GM19193 (cell line): Measurements from ENCODE around the gene EXOC3L1.

Source experiments
- POLR2A ChIP-seq: IDR thresholded peaks from 4 replicates; pipeline ENCODE4 v1.6.1; 2011; ENCODE audit not compliant: insufficient read depth, insufficient read length; ENCODE audit errors: extremely low read depth

Gene EXOC3L1

GRCh38 chr16:67169011-67169451 is 20.9 kb downstream of the EXOC3L1 start:
- no peak for TF ChIP-seq POLR2A

DNA sequence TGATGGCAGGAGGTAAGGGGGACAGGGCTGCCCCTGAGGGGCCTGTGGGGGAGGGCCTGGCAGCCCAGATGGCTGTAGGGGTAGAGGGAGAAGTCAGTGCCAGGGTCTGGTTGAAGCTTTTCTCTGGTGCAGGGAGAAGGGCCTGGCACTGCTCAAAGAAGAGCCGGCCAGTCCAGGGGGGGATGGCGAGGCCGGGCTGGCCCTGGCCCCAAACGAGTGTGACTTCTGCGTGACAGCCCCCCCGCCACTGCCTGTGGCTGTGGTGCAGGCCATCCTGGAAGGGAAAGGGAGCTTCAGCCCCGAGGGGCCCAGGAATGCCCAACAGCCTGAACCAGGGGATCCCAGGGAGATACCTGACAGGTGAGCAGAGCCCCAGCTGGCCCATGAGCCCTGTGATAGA is 22.3 kb downstream of the EXOC3L1 start:
- no peak for TF ChIP-seq POLR2A

DNA sequence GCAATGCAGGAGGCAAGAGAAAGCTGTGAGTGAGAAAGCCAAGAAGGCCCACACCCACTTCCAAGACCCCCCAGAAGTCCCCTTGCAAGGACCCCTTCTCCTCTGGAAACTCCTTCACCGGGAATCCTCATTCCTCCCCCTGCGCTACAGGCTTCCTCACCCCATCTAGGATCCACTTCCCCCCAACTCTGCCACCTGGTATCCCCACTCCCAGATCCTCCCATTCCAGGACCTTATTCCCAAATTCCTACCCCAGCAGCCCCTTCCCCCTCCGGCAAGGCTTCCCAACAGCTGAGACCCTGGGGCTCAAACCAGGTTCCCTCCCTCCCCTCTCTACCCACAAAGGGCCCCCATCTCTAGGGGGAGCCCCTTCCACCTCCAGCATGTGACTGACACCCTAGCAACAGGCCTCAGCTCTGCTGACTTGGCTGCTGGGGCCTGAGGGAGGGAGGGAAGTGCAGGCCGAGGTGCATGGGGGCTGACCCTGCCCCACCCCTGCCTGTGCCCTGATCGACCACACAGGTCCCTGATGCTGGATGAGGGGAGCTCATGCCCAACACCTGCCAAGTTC is 23.3 kb downstream of the EXOC3L1 start:
- TF ChIP-seq POLR2A = no peak

GRCh38 chr16:67166110-67166547 is 23.8 kb downstream of the EXOC3L1 start:
- TF ChIP-seq POLR2A = no peak

GRCh38 chr16:67165121-67166078 is 24.5 kb downstream of the EXOC3L1 start:
- no peak for TF ChIP-seq POLR2A

GRCh38 chr16:67164599-67165061 is 25.3 kb downstream of the EXOC3L1 start, which contains the start of gene HSF4:
Gene HSF4 (plus strand): TSS chr16:67164745. CDS start chr16:67164812, 67 bp downstream.
- TF ChIP-seq POLR2A = no peak

DNA sequence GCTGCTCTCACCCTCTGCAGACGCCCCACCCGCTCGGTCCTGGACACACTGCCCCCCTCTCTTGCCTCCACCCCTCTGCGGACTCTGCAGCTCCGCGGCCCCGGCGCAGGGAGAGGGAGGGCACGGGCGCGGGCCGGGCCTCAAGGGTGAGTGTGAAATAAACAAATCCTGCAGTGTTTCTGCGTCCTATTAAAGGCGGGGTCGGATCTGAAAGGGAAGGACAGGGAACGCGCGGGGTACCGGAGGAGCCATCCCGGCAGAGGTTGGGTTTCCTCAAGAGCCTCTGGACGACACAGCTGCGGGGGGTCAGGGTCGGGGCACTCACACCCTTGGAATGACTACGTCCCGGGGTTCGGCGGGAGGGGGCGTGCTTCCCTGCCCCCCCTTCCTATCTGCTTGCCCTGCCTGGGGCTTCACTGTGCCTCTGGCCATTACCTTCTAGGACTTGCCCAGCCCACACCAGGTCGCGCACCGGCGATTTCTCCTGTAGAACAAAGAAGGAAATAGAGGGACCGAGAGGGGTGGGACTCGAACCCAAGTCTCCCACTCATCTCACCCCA is 25.9 kb downstream of the EXOC3L1 start:
- no peak for TF ChIP-seq POLR2A

DNA sequence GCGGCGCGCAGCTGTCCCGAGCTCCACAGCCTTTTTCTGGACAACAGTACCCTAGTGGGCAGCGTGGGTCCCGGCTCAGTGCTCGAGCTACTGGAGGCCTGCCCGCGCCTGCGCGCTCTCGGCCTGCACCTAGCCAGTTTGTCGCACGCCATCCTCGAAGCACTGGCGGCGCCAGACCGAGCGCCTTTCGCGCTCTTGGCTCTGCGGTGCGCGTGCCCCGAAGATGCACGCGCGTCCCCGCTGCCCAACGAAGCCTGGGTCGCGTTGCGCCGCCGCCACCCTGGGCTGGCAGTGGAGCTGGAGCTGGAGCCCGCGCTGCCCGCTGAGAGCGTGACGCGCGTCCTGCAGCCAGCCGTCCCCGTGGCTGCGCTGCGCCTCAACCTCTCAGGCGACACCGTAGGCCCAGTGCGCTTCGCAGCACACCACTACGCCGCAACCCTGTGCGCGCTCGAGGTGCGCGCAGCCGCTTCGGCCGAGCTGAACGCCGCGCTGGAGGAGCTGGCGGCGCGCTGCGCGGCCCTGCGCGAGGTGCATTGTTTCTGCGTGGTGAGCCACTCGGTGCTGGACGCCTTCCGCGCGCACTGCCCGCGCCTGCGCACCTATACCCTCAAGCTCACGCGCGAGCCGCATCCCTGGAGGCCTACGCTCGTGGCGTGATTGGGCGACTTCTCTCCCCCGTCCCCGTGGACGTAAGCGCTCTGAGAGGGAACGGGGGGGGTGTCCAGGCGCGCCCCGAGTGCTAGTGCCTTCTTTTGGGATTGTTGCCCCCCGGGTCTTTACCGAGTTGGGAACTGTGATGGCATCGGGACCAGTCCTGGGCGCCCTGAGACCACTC is 26.6 kb downstream of the EXOC3L1 start:
- TF ChIP-seq POLR2A = no peak

DNA sequence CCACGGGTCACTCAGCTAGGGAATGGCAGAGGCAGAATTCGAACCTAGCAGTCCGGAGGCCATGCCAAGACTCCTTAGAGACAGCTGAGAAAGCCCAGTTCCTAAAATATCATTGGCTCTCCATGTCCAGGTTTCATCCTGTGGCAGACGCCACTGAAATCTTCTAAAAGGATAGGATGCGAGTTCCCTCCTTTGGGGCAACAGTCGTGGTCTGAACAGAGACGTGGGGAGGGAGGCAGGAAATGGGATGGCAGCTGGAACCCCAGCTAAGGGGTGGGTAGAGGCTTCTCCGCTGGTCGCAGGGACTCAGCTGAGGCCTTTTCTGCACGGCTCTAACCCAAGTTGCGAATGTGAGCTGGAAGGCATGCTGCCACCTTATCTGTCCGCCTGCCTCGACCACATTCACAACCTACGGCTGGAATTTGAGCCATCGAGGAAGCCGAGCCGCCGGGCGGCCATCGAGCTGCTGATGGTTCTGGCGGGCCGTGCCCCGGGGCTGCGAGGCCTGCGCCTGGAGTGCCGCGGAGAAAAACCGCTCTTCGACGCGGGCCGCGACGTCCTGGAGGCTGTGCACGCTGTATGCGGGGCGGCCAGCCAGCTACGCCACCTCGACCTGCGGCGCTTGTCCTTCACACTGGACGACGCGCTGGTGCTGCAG is 27.3 kb downstream of the EXOC3L1 start:
- no peak for TF ChIP-seq POLR2A

DNA sequence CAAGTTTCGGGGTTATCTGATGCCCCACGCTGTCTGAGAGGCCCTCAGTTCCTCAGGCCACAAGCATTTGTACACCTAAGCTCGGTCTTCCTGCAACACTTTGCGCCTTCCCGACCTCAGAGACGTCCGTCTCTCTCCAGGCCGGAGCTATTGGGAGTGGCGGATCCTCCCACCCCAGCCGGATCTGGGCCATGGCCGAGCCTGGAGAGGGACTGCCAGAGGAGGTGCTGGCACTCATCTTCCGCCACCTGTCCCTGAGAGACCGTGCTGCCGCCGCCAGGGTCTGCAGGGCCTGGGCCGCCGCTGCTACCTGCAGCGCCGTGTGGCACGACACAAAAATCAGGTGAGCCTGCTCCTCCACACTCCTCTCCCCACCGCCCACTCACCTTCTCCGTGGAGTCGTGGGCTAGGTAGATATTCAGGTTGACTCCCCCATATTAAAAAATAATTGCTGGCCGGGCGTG is 28.3 kb downstream of the EXOC3L1 start:
- no peak for TF ChIP-seq POLR2A

DNA sequence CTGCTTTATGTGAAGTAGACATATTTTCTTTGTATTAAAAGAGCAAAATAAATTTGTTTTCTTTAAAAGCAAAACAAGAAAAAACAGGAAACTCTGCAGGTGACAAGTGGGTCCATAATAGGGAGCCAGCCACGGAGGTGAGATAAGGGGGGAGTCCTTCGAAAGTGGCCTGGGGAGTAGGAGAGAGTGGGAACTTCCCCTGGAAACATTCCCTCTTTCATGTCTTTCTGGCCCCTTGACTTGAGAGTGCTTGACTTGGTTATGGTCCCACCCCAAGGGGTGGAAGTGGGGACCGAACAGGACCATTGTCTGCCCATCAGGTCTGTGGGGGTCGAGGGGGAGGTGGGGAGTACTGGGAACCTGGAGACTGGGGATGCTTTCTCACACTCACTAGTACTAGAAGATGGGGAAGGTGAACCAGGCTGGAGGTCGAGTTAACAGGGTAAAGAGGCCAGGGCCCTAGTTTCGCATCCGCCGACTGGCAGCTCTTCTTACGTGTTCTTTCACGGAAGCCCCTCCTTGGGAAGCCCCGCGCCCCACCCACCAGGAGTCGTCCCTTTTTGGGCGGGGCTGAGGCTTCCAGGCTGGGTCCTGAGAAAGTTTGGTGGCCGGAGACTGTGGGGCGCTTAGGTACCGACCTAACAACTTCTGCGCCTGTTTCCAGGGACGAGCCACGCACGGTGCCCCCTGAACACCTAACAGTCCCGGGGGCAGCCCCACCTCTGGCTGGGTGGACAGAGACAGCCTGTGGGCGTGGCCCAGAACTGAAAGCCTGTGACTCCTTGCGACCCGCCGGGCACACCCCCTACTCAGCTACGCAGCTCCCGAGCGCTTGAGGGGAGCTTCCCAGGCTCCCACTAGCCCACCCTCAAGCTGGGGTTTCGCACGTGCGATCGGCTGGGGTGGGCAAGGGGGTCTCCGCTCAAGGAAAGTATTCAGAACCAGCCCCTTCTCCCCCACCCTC is 31.0 kb downstream of the EXOC3L1 start:
- peak; percentile 27 for TF ChIP-seq POLR2A

- TF ChIP-seq POLR2A = no peak
Observed at GRCh38 chr16:67157892-67158635, 31.9 kb downstream of the EXOC3L1 start.
